Thyroid gland (tissue), 4 donors: ENCODE data around the gene EDIL3. TPM values are rescaled to one million over a fixed set of nuclear protein-coding genes. Genes with fewer than 3 reads are reported as not detected.

Experiments
- DNase-seq, 2 donors: peaks; one replicate each; pipeline ENCODE4 v3.0.0-alpha.2; 2019
- H3K27ac ChIP-seq, 3 donors: fragments of 200-600 bp; sonication (generic); 1 replicate in 2 of 3; 2 replicates in 1 of 3; pipeline ENCODE4 v1.5.1; 2016 to 2019; ENCODE audit warnings: mild to moderate bottlenecking in 1 of 3, moderate library complexity in 1 of 3
- H3K27me3 ChIP-seq: fragments of 200-600 bp; sonication (generic); one replicate; pipeline ENCODE4 v1.5.1; 2019
- H3K36me3 ChIP-seq, 2 donors: fragments of 200-600 bp; sonication (generic); one replicate each; pipeline ENCODE4 v1.5.1; 2016 to 2019
- H3K4me1 ChIP-seq, 2 donors: fragments of 200-600 bp; sonication (generic); one replicate each; pipeline ENCODE4 v1.5.1; 2017 to 2019
- H3K4me3 ChIP-seq, 3 donors: fragments of 200-600 bp; sonication (generic); replicated peaks in 1 of 3; 1 replicate in 2 of 3; 2 replicates in 1 of 3; pipeline ENCODE4 v1.5.1; 2016; ENCODE audit warnings: mild to moderate bottlenecking in 1 of 3
- H3K9me3 ChIP-seq: fragments of 200-600 bp; sonication (generic); one replicate; pipeline ENCODE4 v1.5.1; 2017
- CTCF ChIP-seq, 6 experiments: fragments of 200-600 bp in 3 of 6; fragments of 450-650 bp in 3 of 6; sonication (generic) in 3 of 6; IDR thresholded peaks; one replicate each; pipeline ENCODE4 v1.5.1; 2016 to 2019; ENCODE audit warnings: antibody characterized with exemption in 6 of 6, mild to moderate bottlenecking in 2 of 6, inconsistent platforms in 1 of 6, moderate library complexity in 1 of 6
- POLR2A ChIP-seq, 2 donors: fragments of 450-650 bp; IDR thresholded peaks; one replicate each; pipeline ENCODE4 v1.6.1; 2017; ENCODE audit warnings: antibody characterized with exemption in 2 of 2, mild to moderate bottlenecking in 2 of 2, moderate library complexity in 1 of 2
- WGBS, 2 donors: methylation state at CpG; one replicate each; pipeline ENCODE4 v1.1.5; 2017; 5-methylcytosine and 5-hydroxymethylcytosine counted together
- intact Hi-C: fragments of 100-400 bp; cut with DNase I; formaldehyde crosslinking; loops from one replicate; pipeline ENCODE4 v1.15.1; 2023
- total RNA-seq, 4 donors: library from RNA; depleted of rRNA; stranded (reverse); fragments of >200 nt; gene quantifications; one replicate each; pipeline ENCODE4 v1.2.3, GENCODE V29; 2016

The EDIL3 gene
- total RNA-seq, 4 donors from 2014 or later = 2.0 to 5.5 (median 3.3) TPM

GRCh38 chr5:84242286-84242685 is 142.4 kb downstream of the EDIL3 start:
- Histone ChIP-seq H3K4me1 (no peaks in the 10 kb centered on the region), H3K9me3 (no peaks in the 10 kb centered on the region), H3K36me3 (no peaks in the 10 kb centered on the region), H3K27me3 (no peaks in the 10 kb centered on the region), H3K27ac (no peak overlapping the region), H3K4me3 (no peak overlapping the region)
- intact Hi-C loops = no loop called here
- DNase-seq = no peak
- TF ChIP-seq POLR2A (IDR thresholded peaks at IDR 0.05) (no peak), CTCF (IDR thresholded peaks at IDR 0.05) (no peak)
- 84 to 89% methylated on average over 3 of the region's 3 CpGs for WGBS, 2 donors

GRCh38 chr5:84239494-84239893 is 145.2 kb downstream of the EDIL3 start:
- TF ChIP-seq CTCF (IDR thresholded peaks at IDR 0.05) (no peak), POLR2A (IDR thresholded peaks at IDR 0.05) (no peak)
- no peaks in the 10 kb centered on the region for H3K4me1 ChIP-seq
- no peak overlapping the region for H3K27ac ChIP-seq
- H3K36me3 ChIP-seq = no peaks in the 10 kb centered on the region
- intact Hi-C loops = no loop called here
- H3K27me3 ChIP-seq = no peaks in the 10 kb centered on the region
- no peak for DNase-seq
- no peaks in the 10 kb centered on the region for H3K9me3 ChIP-seq
- 76 to 79% methylated on average over 2 of the region's 2 CpGs for WGBS, 2 donors
- H3K4me3 ChIP-seq = no peak overlapping the region

DNA sequence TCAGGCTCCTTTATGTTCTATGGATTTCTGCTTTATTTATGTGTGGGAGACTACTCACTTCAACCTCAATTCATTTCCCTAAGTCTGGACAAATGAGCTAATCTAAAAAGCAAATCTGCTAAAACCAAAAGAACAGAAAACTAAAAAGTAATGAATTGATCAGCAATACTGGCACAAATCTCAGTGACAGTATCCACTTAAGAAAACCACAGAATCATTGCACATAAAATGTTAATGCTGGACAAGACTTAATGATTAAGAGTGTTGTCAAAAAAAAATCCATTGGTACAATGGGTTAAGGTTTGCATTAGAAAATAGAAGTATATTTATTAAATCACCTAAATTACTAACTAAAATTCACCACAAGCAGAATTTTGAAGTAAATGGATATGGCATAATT is 147.6 kb downstream of the EDIL3 start:
- H3K4me1 ChIP-seq = no peaks in the 10 kb centered on the region
- DNase-seq = no peak
- H3K9me3 ChIP-seq = no peaks in the 10 kb centered on the region
- no peaks in the 10 kb centered on the region for H3K27me3 ChIP-seq
- H3K4me3 ChIP-seq = no peak overlapping the region
- intact Hi-C loops = no loop called here
- TF ChIP-seq CTCF (IDR thresholded peaks at IDR 0.05) (no peak), POLR2A (IDR thresholded peaks at IDR 0.05) (no peak)
- H3K27ac ChIP-seq = no peak overlapping the region
- no peaks in the 10 kb centered on the region for H3K36me3 ChIP-seq

GRCh38 chr5:84231433-84231832 is 153.2 kb downstream of the EDIL3 start:
- TF ChIP-seq POLR2A (IDR thresholded peaks at IDR 0.05) (no peak), CTCF (IDR thresholded peaks at IDR 0.05) (no peak)

GRCh38 chr5:84229045-84229444 is 155.6 kb downstream of the EDIL3 start:
- Histone ChIP-seq H3K27ac (no peak overlapping the region), H3K9me3 (no peaks in the 10 kb centered on the region), H3K4me3 (no peak overlapping the region), H3K27me3 (no peaks in the 10 kb centered on the region), H3K36me3 (no peaks in the 10 kb centered on the region), H3K4me1 (no peaks in the 10 kb centered on the region)
- no peak for DNase-seq
- TF ChIP-seq CTCF (IDR thresholded peaks at IDR 0.05) (no peak), POLR2A (IDR thresholded peaks at IDR 0.05) (no peak)
- intact Hi-C loops = no loop called here

More at GRCh38 chr5:84231433-84231832, 153.2 kb downstream of the EDIL3 start:
- Histone ChIP-seq H3K27ac (no peak overlapping the region), H3K4me1 (no peaks in the 10 kb centered on the region), H3K36me3 (no peaks in the 10 kb centered on the region), H3K9me3 (no peaks in the 10 kb centered on the region), H3K4me3 (no peak overlapping the region), H3K27me3 (no peaks in the 10 kb centered on the region)
- intact Hi-C loops = no loop called here
- 91 to 94% methylated on average over 7 of the region's 7 CpGs for WGBS, 2 donors
- DNase-seq = no peak
